Erythroblast (primary cell): ENCODE measurements around the gene G0S2.

Source experiments
- GATA1 ChIP-seq: IDR thresholded peaks from 2 replicates; pipeline ENCODE4 v1.6.1; 2011; ENCODE audit warnings: low read depth, mild to moderate bottlenecking, control low read depth, low read length, moderate library complexity
- POLR2A ChIP-seq: IDR thresholded peaks from 2 replicates; pipeline ENCODE4 v1.6.1; 2011; ENCODE audit warnings: mild to moderate bottlenecking, low read length

DNA sequence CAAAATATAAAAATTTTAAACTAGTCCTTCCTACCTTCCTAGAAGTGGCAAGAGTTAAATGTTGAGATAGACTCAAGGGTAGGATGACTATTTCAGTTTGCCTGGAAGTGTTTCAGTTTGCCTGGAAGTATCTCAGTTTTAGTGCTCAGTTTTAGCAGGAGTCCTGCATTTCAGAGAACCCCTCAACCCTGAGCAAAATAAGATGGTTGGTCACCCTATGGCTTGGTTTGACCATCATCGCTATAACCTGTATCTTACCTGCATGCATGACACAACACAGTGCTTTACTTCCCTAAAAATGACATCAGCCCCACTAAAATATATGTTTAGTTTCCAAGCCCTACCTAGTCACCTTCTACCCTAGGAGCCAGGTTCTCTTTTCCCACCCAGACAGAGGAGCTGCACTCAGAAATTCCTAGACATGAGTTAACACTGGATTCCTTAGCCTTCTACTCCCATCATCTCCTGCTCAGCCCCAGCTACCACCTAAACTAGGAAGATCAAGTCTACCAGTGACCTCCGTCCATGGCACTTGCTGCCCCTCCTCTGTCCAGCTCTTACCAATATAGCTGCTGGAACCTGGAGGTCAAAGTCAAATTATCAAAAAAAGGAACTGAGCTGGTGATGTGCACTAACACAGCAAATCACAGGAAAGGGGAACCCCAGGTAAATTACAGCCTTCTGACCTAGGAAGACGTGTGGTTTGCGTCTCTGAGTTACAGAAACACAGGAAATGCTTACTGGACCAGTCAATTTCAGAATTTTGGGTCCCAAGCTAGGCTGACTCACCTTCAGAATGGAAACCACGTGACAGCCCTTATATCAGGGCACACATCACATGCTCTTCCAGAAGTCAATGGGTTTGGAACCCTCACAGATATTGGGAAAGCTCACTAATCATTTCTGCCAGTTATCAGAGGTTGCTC lies 2.2 kb upstream of the G0S2 start:
- TF ChIP-seq POLR2A (no peak), GATA1 (no peak)
